GM10847 (cell line): Measurements from ENCODE around the gene ERC2.

ENCODE experiments used
- POLR2A ChIP-seq: IDR thresholded peaks from 2 replicates; pipeline ENCODE4 v1.6.1; 2011; ENCODE audit not compliant: insufficient read length; ENCODE audit errors: extremely low read depth

Gene ERC2

DNA sequence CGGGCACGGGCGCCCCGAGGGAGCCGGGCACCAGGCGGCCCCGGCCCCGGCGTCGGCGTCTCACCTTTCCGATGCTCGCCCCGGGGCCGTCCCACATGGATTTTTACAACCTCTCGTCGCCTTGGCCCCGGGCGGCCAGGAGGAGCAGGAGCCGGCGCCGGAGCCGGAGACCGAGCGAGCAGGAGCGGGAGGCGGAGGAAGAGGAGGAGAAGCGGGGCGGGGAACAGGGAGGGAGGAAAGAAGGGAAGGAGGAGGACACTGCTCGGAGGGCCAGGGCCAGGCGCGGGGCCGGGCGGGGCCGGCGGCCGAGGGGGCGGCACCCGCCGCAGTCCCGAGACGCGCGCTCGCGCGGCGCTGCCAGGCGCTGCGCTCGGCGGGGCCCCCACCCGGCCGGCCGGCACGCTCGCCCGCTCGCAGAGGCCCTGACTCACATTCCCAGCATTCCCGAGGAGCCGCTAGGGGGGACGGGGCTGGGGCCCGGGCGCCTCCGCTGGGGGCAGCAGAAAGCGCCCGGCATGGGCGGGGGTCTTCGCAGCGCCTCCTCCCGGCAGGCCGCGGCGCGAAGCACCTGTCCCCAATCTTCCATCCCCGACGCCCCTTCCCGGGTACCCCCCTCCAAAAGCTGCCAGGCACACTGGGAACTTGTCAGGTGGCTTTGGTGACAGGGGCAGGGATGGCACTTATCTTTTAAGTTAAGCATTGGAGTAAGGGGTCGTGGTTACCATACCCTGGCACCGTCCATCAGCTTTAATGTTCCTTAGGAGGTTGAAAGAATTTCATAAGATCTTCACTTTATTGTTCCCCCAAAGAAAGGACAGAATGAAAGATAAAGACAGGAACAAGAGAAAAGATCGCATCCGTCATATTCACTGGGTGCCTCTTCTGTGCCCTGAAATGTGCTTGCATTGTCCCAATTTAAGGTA lies at the start of gene ERC2:
TSS of gene ERC2 (minus strand) at position 284 of the 923 bp plus-strand sequence.
- TF ChIP-seq POLR2A: no peak

GRCh38 chr3:56502738-56503137 lies 34.5 kb upstream of the ERC2 start:
- no peak for TF ChIP-seq POLR2A

DNA sequence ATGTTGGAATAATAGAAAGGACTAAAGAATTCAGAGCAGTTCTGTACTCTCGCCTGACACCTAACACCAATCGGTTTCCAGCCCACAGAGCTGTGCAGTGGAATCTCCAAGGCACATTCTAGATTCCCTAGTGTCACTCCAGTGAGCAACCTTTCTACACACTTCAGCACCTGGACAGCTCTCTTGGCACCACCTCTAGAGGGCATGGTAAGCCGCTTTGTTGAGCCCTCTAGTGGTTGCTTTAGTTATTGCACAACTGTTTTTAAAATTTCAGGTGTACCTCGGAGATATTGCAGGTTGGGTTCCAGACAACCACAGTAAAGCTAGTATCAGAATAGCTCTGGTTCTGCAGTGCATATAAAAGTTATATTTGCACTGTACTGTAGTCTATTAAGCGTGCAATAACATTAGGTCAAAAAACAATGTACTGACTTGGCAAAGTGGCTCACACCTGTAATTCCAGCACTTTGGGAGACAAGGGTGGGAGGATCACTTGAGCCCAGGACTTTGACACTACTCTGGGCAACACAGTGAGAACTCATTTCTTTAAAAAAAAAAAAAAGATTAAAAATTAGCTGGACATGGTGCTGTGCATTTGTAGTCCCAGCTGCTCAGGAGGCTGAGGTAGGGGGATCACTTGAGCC lies 26.5 kb upstream of the ERC2 start:
- no peak for TF ChIP-seq POLR2A

GRCh38 chr3:56491566-56491965 lies 23.3 kb upstream of the ERC2 start:
- TF ChIP-seq POLR2A: no peak

DNA sequence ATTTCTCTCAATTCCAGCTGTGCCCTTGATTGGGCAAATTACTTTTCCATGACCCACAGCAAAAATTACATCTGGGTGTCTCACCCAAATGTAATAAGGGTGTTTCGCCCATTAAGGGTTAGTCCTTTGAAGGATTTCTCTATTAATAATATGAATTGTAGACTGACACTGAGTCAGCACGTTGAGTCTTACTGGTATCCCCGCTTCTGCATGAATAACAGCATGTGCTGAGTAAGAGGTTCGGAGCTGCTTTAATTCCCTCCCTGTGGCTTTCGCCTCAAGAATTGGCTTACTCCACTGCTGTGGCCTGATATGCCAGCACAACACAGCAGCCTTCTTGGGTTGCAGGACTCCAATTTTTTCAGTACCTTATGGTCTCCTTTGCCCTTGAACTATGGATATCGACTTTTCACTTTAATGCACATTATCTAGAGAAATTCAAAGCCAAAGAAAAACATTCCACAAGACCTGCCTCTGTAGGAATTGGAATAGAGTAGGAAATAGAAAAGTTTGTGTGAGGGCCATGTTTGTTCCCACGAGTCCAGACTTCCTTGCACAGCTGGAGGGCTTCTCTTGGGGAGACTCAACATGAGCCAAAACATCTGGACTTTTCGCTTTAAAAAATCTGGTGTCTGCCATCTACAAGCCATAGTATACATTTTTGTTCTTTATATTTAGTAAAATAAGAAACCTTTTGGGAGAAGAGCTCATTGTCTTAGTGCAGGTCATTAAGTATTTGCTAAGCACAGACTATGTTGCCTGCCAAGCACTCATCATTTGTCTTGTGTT lies 20.7 kb upstream of the ERC2 start:
- TF ChIP-seq POLR2A: no peak

- TF ChIP-seq POLR2A: no peak
Measured at GRCh38 chr3:56484525-56485032, 16.3 kb upstream of the ERC2 start.

GRCh38 chr3:56484122-56484521 lies 15.9 kb upstream of the ERC2 start:
- no peak for TF ChIP-seq POLR2A

DNA sequence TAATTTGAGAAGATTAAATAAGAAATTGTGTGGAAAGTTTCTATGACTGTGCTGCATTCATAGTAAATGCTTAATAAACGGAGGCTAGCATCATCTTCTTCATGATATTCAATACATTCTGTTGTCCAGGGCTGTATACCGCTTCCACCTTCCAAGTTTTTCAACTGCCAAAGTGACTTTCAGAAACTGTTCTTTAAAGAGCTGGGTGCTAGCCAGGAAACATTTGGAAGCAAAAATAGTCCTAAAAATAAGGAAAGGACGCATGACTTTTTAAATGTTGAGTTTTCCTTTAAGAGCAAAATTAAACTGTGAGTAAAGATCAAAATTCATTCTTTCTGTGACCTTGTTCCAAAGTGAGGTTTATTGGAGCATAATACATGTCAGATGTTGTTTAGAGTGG lies 9.4 kb upstream of the ERC2 start:
- no peak for TF ChIP-seq POLR2A

DNA sequence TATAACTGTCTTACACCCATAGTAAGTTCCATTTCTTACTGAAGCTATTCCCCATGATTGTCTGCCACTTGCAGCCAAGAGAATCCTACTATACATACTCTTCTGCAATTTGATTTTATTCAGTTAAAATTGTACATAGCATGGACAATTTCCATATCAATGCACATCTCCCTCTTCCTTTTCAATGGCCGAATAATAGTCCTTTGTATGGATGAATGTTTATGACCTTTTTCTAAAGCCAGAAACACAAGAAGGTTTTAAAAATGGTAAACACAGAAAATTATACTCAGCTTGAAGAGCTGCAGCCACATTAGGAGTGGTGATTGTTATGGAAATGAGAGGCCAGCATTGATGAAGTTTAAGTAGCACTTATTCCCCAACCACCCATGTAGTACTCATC lies 8.5 kb upstream of the ERC2 start:
- TF ChIP-seq POLR2A: no peak

- TF ChIP-seq POLR2A: no peak
Measured at GRCh38 chr3:56471771-56472170, 3.5 kb upstream of the ERC2 start.

DNA sequence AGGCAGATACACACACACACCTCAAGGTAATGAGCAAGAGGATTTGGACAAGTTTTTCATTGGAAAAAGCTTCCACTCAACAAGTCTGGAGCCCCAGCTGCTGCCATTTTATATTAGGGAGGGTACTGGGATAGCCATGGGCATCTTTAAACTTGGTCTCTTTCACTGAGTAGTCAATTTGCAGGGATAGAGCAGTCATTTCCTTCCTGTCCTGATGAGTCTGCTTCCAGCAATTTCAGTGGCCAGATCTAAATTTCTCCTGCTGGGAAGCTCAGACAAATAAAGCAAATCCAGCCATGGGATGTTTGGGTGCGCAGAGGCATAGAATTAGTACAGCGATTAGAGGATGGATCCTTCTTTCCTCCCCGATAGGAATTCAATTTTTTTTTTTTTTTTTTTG lies 874 bp upstream of the ERC2 start:
- TF ChIP-seq POLR2A: no peak

DNA sequence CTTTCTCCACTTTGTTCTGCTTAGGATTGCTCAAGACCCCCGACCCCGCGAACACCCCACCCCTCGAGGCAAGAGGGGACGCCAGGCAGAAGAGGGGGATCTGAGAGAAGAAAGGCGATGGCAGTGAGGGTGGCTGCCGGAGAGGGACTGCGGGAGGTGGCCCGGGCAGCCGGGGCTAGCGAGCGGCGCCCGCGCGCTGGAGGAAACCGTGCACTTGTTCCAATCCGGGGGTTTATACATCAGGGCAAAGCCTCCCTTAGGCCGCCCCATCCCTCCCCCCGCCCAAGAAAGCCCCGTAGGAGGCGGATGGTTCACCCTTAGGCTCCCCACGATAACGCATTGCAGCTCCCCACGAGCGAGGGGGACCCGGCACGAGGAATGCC lies 475 bp downstream of the ERC2 start:
- TF ChIP-seq POLR2A: no peak

- TF ChIP-seq POLR2A: no peak
Measured at GRCh38 chr3:56467108-56467507, 1.2 kb downstream of the ERC2 start.

GRCh38 chr3:56459719-56460118 lies 8.5 kb downstream of the ERC2 start:
- TF ChIP-seq POLR2A: no peak

DNA sequence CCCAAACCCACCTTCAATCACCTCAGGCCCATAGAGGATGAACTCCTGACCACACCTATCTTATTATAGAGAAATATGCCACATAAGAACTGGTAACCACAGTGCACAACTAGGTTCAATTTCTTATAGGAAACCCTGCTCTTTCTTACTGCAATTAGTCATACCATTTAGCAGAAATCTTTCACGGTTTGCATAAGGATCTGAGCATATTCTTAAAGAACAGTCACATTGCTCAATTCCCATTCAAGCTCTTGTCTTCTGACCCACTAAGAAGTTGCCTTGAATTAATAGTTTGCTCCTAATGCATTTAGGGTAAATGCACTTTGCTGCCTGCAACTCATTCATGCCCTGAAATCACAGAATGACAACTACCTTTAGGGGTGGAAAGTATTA lies 9.2 kb downstream of the ERC2 start:
- TF ChIP-seq POLR2A: no peak
